Endothelial cell of umbilical vein (primary cell): ENCODE data around the gene ZNF543. TPM values are rescaled to one million over a fixed set of nuclear protein-coding genes. Genes with fewer than 3 reads are reported as not detected.

Experiments
- BruUV-seq: library from RNA; stranded (reverse); fragments of 400-500 nt; replicated peaks from 2 replicates; lab custom pipeline; 2021; lab: Mats Ljungman, UMichigan
- CTCF ChIA-PET: fragments of 300-600, 350-600 bp; sonication (Branson Sonifier 250); formaldehyde crosslinking; loops from one replicate; lab custom pipeline; 2021; ENCODE audit warnings: antibody characterized with exemption, inconsistent platforms; lab: Charles Lee
- POLR2A ChIA-PET: fragments of 300-600, 350-600 bp; sonication (Branson Sonifier 250); formaldehyde crosslinking; loops from one replicate; lab custom pipeline; 2021; ENCODE audit warnings: antibody characterized with exemption, inconsistent platforms; lab: Charles Lee
- DNase-seq: peaks from one replicate; pipeline ENCODE4 v3.0.0-alpha.2; 2011; ENCODE audit warnings: low read depth, low spot score
- FAIRE-seq: peaks from 2 replicates; lab custom pipeline; 2011; peaks lifted over from hg19 to GRCh38; lab: Jason Lieb, UNC
- H2AFZ ChIP-seq: 2 replicates; pipeline ENCODE4 v1.6.0; 2012; ENCODE audit warnings: low read depth, low read length, control low read depth, inconsistent platforms
- H3K27ac ChIP-seq: 2 replicates; pipeline ENCODE4 v1.5.1; 2011; ENCODE audit warnings: low read depth, mild to moderate bottlenecking, control low read depth, low read length, moderate library complexity; ENCODE audit not compliant: insufficient read depth
- H3K27me3 ChIP-seq, 2 experiments: 2 replicates each; pipeline versions ENCODE4 v1.6.0 to v1.6.1; 2011; ENCODE audit warnings: low read length in 2 of 2, mixed read lengths in 1 of 2; ENCODE audit not compliant: control insufficient read depth in 2 of 2, insufficient read depth in 2 of 2
- H3K36me3 ChIP-seq, 2 experiments: 2 replicates in 1 of 2; 3 replicates in 1 of 2; pipeline ENCODE4 v1.5.1; 2011; ENCODE audit warnings: low read length in 2 of 2, mild to moderate bottlenecking in 1 of 2, moderate library complexity in 1 of 2; ENCODE audit not compliant: control insufficient read depth in 2 of 2, insufficient read depth in 2 of 2; ENCODE audit errors: extremely low read depth in 1 of 2
- H3K4me1 ChIP-seq: 3 replicates; pipeline ENCODE4 v1.5.1; 2011; ENCODE audit warnings: mild to moderate bottlenecking, low read length; ENCODE audit not compliant: control insufficient read depth, insufficient read depth; ENCODE audit errors: extremely low read depth
- H3K4me2 ChIP-seq: 2 replicates; pipeline ENCODE4 v1.6.1; 2011; ENCODE audit warnings: low read length, control low read depth, mixed read lengths; ENCODE audit not compliant: insufficient read depth
- H3K4me3 ChIP-seq, 3 experiments: fragments of 200-600 bp in 1 of 3; sonication (generic), shearing (Covaris generic) in 1 of 3; replicated peaks in 1 of 3; 2 replicates each; pipeline ENCODE4 v1.5.1; 2011 to 2016; ENCODE audit warnings: control low read depth in 3 of 3, low read length in 3 of 3, mild to moderate bottlenecking in 2 of 3, inconsistent platforms in 1 of 3, low read depth in 1 of 3, moderate library complexity in 1 of 3; ENCODE audit not compliant: insufficient read depth in 1 of 3
- H3K79me2 ChIP-seq: 2 replicates; pipeline ENCODE4 v1.6.0; 2012; ENCODE audit warnings: low read length, inconsistent platforms; ENCODE audit not compliant: control insufficient read depth, insufficient read depth
- H3K9ac ChIP-seq: replicated peaks from 2 replicates; pipeline ENCODE3; 2011; ENCODE audit warnings: low read length, control low read depth; ENCODE audit not compliant: insufficient read depth; ENCODE audit errors: extremely low read depth
- H3K9me1 ChIP-seq: replicated peaks from 3 replicates; pipeline ENCODE4 v1.6.0; 2011; ENCODE audit warnings: mild to moderate bottlenecking, low read length; ENCODE audit not compliant: control insufficient read depth, insufficient read depth; ENCODE audit errors: extremely low read depth
- H3K9me3 ChIP-seq: replicated peaks from 2 replicates; pipeline ENCODE4 v1.5.1; 2012; ENCODE audit warnings: low read length, inconsistent platforms; ENCODE audit not compliant: control insufficient read depth, insufficient read depth
- H4K20me1 ChIP-seq: replicated peaks from 2 replicates; pipeline ENCODE3; 2011; ENCODE audit warnings: mild to moderate bottlenecking, low read length; ENCODE audit not compliant: control insufficient read depth, insufficient read depth; ENCODE audit errors: extremely low read depth
- EZH2 ChIP-seq: IDR thresholded peaks from 2 replicates; pipeline ENCODE4 v1.6.1; 2012; ENCODE audit warnings: borderline replicate concordance, low read depth, mild to moderate bottlenecking, moderate library complexity, low read length, inconsistent platforms; ENCODE audit not compliant: severe bottlenecking
- FOS ChIP-seq: IDR thresholded peaks from 2 replicates; pipeline ENCODE4 v1.6.1; 2011; ENCODE audit warnings: mild to moderate bottlenecking, low read length, moderate library complexity, borderline replicate concordance; ENCODE audit not compliant: insufficient read depth
- GATA2 ChIP-seq: IDR thresholded peaks from 2 replicates; pipeline ENCODE4 v1.7.0; 2011; ENCODE audit warnings: low read depth, mild to moderate bottlenecking, moderate library complexity, mixed read lengths, low read length; ENCODE audit not compliant: insufficient read length, insufficient read depth
- JUN ChIP-seq: IDR thresholded peaks from 2 replicates; pipeline ENCODE4 v1.6.1; 2011; ENCODE audit warnings: borderline replicate concordance, low read depth; ENCODE audit not compliant: insufficient read length, insufficient read depth
- MYC ChIP-seq: IDR thresholded peaks from one replicate; pipeline ENCODE4 v1.6.1; 2011; ENCODE audit warnings: mild to moderate bottlenecking, low read depth, low read length
- POLR2A ChIP-seq: IDR thresholded peaks from 2 replicates; pipeline ENCODE4 v1.6.1; 2012; ENCODE audit warnings: low read depth, mild to moderate bottlenecking, control low read depth, low read length
- POLR2AphosphoS5 ChIP-seq: IDR thresholded peaks from 2 replicates; pipeline ENCODE4 v1.6.1; 2012; ENCODE audit warnings: low read depth, mild to moderate bottlenecking, control low read depth, low read length, moderate library complexity; ENCODE audit not compliant: insufficient read depth
- dilution Hi-C: fragments of 300-500 bp; cut with MboI; formaldehyde crosslinking; loops from one replicate; pipeline ENCODE4 v1.15.0; 2019; ENCODE audit warnings: low sequenced_read_pairs; ENCODE audit not compliant: extremely low pct_ligation_motif_present
- intact Hi-C: fragments of 100-400 bp; cut with micrococcal nuclease; formaldehyde crosslinking; loops from one replicate; pipeline ENCODE4 v1.10.0; 2022
- polyA plus RNA-seq, 4 experiments: library from polyadenylated mRNA; depleted of rRNA in 3 of 4; stranded (reverse) in 3 of 4; unstranded in 1 of 4; fragments of >200 nt; gene quantifications; 2 replicates each; pipeline versions ENCODE4 v1.2.1 to v1.2.3, GENCODE V29; 2011 to 2012; ENCODE audit warnings: missing spikeins in 1 of 4
- total RNA-seq: library from RNA; stranded (reverse); gene quantifications from 2 replicates; pipeline ENCODE4 v1.2.3, GENCODE V29; 2021
- TF ChIP-seq, protein P1 (sequence below): IDR thresholded peaks from 2 replicates; pipeline ENCODE4 v1.6.1; 2011; ENCODE audit not compliant: insufficient read depth, insufficient read length
- TF ChIP-seq, protein P2 (sequence below), 2 donors: IDR thresholded peaks; 1 replicate in 1 of 2; 2 replicates in 1 of 2; pipeline ENCODE4 v1.5.1; 2011; ENCODE audit warnings: low read length in 2 of 2, mild to moderate bottlenecking in 2 of 2, moderate library complexity in 2 of 2, control low read depth in 1 of 2, inconsistent platforms in 1 of 2, low read depth in 1 of 2; ENCODE audit not compliant: insufficient read depth in 1 of 2; ENCODE audit errors: extremely low read depth in 1 of 2

The ZNF543 gene
- total and polyA plus RNA-seq, 2 donors (not counting 3 experiments of a cell fraction or from before 2014, with no cell fraction given), result 1.1 to 5.3 TPM

DNA sequence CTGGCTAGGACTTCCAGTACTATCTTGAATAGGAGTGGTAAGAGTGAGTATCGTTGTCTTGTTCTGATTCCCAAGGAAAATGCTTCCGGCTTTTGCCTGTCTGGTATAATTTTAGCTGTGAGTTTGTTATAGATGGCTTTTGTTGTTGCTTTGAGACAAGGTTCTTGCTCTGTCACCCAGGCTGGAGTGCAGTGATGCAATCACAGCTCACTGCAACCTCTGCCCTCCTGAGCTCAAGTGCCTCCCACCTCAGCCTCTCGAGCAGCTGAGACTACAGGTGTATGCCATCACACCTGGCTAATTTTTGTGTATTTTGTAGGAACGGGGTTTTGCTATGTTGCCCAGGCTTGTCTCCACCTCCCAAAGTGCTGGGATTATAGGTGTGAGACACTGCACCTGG, 6.1 kb upstream of the ZNF543 start:
- FAIRE-seq (no peak), DNase-seq (no peak)
- POLR2A ChIA-PET, result no interaction called here
- dilution Hi-C loops (no loop called here), intact Hi-C loops (no loop called here)
- no peaks in the 10 kb centered on the region for H4K20me1 ChIP-seq
- H3K4me3 ChIP-seq, result no peak overlapping the region
- peaks cover 16 to 24% of the 10 kb centered on the region in 2 experiments for H3K27me3 ChIP-seq
- no peak for TF ChIP-seq FOS
- TF ChIP-seq POLR2AphosphoS5, result no peak
- no peak for TF ChIP-seq POLR2A
- TF ChIP-seq, protein P1, sequence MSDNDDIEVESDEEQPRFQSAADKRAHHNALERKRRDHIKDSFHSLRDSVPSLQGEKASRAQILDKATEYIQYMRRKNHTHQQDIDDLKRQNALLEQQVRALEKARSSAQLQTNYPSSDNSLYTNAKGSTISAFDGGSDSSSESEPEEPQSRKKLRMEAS, result no peak
- no peak for TF ChIP-seq GATA2
- TF ChIP-seq EZH2, result no peak
- TF ChIP-seq, protein P2, sequence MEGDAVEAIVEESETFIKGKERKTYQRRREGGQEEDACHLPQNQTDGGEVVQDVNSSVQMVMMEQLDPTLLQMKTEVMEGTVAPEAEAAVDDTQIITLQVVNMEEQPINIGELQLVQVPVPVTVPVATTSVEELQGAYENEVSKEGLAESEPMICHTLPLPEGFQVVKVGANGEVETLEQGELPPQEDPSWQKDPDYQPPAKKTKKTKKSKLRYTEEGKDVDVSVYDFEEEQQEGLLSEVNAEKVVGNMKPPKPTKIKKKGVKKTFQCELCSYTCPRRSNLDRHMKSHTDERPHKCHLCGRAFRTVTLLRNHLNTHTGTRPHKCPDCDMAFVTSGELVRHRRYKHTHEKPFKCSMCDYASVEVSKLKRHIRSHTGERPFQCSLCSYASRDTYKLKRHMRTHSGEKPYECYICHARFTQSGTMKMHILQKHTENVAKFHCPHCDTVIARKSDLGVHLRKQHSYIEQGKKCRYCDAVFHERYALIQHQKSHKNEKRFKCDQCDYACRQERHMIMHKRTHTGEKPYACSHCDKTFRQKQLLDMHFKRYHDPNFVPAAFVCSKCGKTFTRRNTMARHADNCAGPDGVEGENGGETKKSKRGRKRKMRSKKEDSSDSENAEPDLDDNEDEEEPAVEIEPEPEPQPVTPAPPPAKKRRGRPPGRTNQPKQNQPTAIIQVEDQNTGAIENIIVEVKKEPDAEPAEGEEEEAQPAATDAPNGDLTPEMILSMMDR (IDR thresholded peaks at IDR 0.05; ENCODE audit: extremely low read depth in 1 of 2, insufficient read depth in 1 of 2, low read depth in 1 of 2, low read length in 2 of 2), result no peak
- no peak for TF ChIP-seq MYC
- TF ChIP-seq JUN, result no peak
- no peaks in the 10 kb centered on the region for H3K4me1 ChIP-seq
- H3K9ac ChIP-seq, result no peak overlapping the region
- no peaks in the 10 kb centered on the region for H3K79me2 ChIP-seq
- H3K27ac ChIP-seq, result no peak overlapping the region
- no TSS peak for BruUV-seq
- CTCF ChIA-PET, result interaction anchor here (1.0 kb wide), 1 partner anchor 13 kb away, joined by 4 read pairs; no protein-coding TSS in a partner anchor
- H3K4me2 ChIP-seq, result no peak overlapping the region
- H3K9me3 ChIP-seq, result no peaks in the 10 kb centered on the region
- H3K9me1 ChIP-seq, result no peaks in the 10 kb centered on the region
- no peak overlapping the region for H2AFZ ChIP-seq
- H3K36me3 ChIP-seq, result no peaks in the 10 kb centered on the region
